Measurements from ENCODE around the gene EMC7. TPM values are rescaled to one million over a fixed set of nuclear protein-coding genes. Genes with fewer than 3 reads are reported as not detected.
A peak's percentile ranks its signal among the peaks of the same experiment; 100 is the strongest.

Gene EMC7
- total and polyA plus RNA-seq, 2 of the 13 experiments (the other 11 are each of a cell fraction or from before 2014, with no cell fraction given): 46.8 to 113 TPM

GRCh38 chr15:34038023-34038870 is 63.4 kb downstream of the EMC7 start (continued):
- TF ChIP-seq, protein P1, sequence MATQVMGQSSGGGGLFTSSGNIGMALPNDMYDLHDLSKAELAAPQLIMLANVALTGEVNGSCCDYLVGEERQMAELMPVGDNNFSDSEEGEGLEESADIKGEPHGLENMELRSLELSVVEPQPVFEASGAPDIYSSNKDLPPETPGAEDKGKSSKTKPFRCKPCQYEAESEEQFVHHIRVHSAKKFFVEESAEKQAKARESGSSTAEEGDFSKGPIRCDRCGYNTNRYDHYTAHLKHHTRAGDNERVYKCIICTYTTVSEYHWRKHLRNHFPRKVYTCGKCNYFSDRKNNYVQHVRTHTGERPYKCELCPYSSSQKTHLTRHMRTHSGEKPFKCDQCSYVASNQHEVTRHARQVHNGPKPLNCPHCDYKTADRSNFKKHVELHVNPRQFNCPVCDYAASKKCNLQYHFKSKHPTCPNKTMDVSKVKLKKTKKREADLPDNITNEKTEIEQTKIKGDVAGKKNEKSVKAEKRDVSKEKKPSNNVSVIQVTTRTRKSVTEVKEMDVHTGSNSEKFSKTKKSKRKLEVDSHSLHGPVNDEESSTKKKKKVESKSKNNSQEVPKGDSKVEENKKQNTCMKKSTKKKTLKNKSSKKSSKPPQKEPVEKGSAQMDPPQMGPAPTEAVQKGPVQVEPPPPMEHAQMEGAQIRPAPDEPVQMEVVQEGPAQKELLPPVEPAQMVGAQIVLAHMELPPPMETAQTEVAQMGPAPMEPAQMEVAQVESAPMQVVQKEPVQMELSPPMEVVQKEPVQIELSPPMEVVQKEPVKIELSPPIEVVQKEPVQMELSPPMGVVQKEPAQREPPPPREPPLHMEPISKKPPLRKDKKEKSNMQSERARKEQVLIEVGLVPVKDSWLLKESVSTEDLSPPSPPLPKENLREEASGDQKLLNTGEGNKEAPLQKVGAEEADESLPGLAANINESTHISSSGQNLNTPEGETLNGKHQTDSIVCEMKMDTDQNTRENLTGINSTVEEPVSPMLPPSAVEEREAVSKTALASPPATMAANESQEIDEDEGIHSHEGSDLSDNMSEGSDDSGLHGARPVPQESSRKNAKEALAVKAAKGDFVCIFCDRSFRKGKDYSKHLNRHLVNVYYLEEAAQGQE (IDR thresholded peaks at IDR 0.05; ENCODE audit: borderline replicate concordance in 1 of 2, low read depth in 1 of 2, low read length in 2 of 2): no peak
- no peak for TF ChIP-seq ZNF589 (CRISPR knock-in tag; conservative IDR thresholded peaks at IDR 0.05)
- TF ChIP-seq ZFX (CRISPR knock-in tag; IDR thresholded peaks at IDR 0.05; ENCODE audit: low read depth): peak; percentile 85
- peak; percentile 55; the same call in 1 of the 2 replicates for TF ChIP-seq ZNF329 (CRISPR knock-in tag; IDR thresholded peaks at IDR 0.05; ENCODE audit: low read depth)
- TF ChIP-seq ZNF30 (CRISPR knock-in tag; IDR thresholded peaks at IDR 0.05): 0 out of 2 replicates have a peak, but pooled peaks have one; percentile 8
- TF ChIP-seq ZNF550 (CRISPR knock-in tag; IDR thresholded peaks at IDR 0.05; ENCODE audit: borderline replicate concordance): no peak
- no peak for TF ChIP-seq HNF4G (IDR thresholded peaks at IDR 0.05; ENCODE audit: borderline replicate concordance, low read depth, low read length)
- 0 out of 2 replicates have a peak, but pooled peaks have one; percentile 41 for TF ChIP-seq HNF4G (CRISPR knock-in tag; IDR thresholded peaks at IDR 0.05; ENCODE audit: borderline replicate concordance, low read depth)
- no peak for TF ChIP-seq RAD51 (IDR thresholded peaks at IDR 0.05; ENCODE audit: borderline replicate concordance)
- peak; percentile 38 for TF ChIP-seq ZNF18 (CRISPR knock-in tag; IDR thresholded peaks at IDR 0.05; ENCODE audit: insufficient replicate concordance)
- 0 out of 2 replicates have a peak, but pooled peaks have one; percentile 16 for TF ChIP-seq FOXK1 (CRISPR knock-in tag; IDR thresholded peaks at IDR 0.05; ENCODE audit: borderline replicate concordance, low read depth)
- TF ChIP-seq ZNF101 (CRISPR knock-in tag; IDR thresholded peaks at IDR 0.05; ENCODE audit: borderline replicate concordance, low read depth): no peak
- TF ChIP-seq, protein P2, sequence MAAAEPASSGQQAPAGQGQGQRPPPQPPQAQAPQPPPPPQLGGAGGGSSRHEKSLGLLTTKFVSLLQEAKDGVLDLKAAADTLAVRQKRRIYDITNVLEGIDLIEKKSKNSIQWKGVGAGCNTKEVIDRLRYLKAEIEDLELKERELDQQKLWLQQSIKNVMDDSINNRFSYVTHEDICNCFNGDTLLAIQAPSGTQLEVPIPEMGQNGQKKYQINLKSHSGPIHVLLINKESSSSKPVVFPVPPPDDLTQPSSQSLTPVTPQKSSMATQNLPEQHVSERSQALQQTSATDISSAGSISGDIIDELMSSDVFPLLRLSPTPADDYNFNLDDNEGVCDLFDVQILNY (CRISPR knock-in tag; conservative IDR thresholded peaks at IDR 0.05): no peak
- no peak for TF ChIP-seq ZNF569 (CRISPR knock-in tag; IDR thresholded peaks at IDR 0.05; ENCODE audit: borderline replicate concordance)
- peak; percentile 39; the same call in 1 of the 2 replicates for TF ChIP-seq BCL6 (CRISPR knock-in tag; IDR thresholded peaks at IDR 0.05)
- TF ChIP-seq ZFYVE20 (CRISPR knock-in tag; IDR thresholded peaks at IDR 0.05; ENCODE audit: borderline replicate concordance, low read depth): peak; percentile 64; the same call in 1 of the 2 replicates
- TF ChIP-seq ZNF549 (CRISPR knock-in tag; IDR thresholded peaks at IDR 0.05): no peak
- no peak for TF ChIP-seq ZNF572 (CRISPR knock-in tag; IDR thresholded peaks at IDR 0.05)
- no peak for TF ChIP-seq GABPA (IDR thresholded peaks at IDR 0.05; ENCODE audit: low read depth, low read length)
- no peak for TF ChIP-seq GABPA (CRISPR knock-in tag; IDR thresholded peaks at IDR 0.05; ENCODE audit: low read depth)
- no peak for TF ChIP-seq TBX2 (CRISPR knock-in tag; IDR thresholded peaks at IDR 0.05; ENCODE audit: borderline replicate concordance)
- TF ChIP-seq SPEN (CRISPR knock-in tag; IDR thresholded peaks at IDR 0.05; ENCODE audit: low read depth): no peak; the same call in 1 of the 2 replicates

All from HepG2 (cell line).